Neural cell (in vitro differentiated cells): ENCODE results near the gene IRAK2.

Experiments used
- EP300 ChIP-seq: fragments of 450-650 bp; conservative IDR thresholded peaks from 2 replicates; pipeline ENCODE4 v1.6.1; 2014; ENCODE audit warnings: antibody characterized with exemption, mild to moderate bottlenecking, moderate library complexity; ENCODE audit not compliant: poor library complexity, severe bottlenecking
- TF ChIP-seq, protein P1 (sequence below): fragments of 450-650 bp; IDR thresholded peaks from 2 replicates; pipeline ENCODE4 v1.5.1; 2014; ENCODE audit warnings: antibody characterized with exemption, mild to moderate bottlenecking, moderate library complexity; ENCODE audit not compliant: poor library complexity, severe bottlenecking

GRCh38 chr3:10260211-10260701, 95.5 kb downstream of the IRAK2 start:
- TF ChIP-seq EP300 = no peak
- TF ChIP-seq, protein P1, sequence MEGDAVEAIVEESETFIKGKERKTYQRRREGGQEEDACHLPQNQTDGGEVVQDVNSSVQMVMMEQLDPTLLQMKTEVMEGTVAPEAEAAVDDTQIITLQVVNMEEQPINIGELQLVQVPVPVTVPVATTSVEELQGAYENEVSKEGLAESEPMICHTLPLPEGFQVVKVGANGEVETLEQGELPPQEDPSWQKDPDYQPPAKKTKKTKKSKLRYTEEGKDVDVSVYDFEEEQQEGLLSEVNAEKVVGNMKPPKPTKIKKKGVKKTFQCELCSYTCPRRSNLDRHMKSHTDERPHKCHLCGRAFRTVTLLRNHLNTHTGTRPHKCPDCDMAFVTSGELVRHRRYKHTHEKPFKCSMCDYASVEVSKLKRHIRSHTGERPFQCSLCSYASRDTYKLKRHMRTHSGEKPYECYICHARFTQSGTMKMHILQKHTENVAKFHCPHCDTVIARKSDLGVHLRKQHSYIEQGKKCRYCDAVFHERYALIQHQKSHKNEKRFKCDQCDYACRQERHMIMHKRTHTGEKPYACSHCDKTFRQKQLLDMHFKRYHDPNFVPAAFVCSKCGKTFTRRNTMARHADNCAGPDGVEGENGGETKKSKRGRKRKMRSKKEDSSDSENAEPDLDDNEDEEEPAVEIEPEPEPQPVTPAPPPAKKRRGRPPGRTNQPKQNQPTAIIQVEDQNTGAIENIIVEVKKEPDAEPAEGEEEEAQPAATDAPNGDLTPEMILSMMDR = no peak
